Cardiac septum (tissue), 1 donor: Measurements from ENCODE around the gene TAS2R9. TPM values are rescaled to one million over a fixed set of nuclear protein-coding genes. Genes with fewer than 3 reads are reported as not detected.
"Not testable (repeated sequence)": the region's sequence is repeated elsewhere in the genome, so short reads cannot be mapped to it uniquely, and the experiment has no call there.

Experiments used
- DNase-seq: peaks from one replicate; pipeline ENCODE4 v3.0.0-alpha.2; 2020; ENCODE audit warnings: low spot score
- intact Hi-C: fragments of 100-400 bp; cut with DNase I; formaldehyde crosslinking; loops from one replicate; pipeline ENCODE4 v1.14.0; 2022
- long read RNA-seq: library from polyadenylated mRNA; unstranded; transcript quantifications from one replicate; pipeline ENCODE4 v2.0.0, GENCODE V29; 2021
- total RNA-seq: library from RNA; stranded (reverse); fragmentation: NEBNext Ultra II Directional; extraction: Animal tissue kit (Norgen Biotek cat#: 25700); gene quantifications from one replicate; pipeline ENCODE4 v1.2.1, GENCODE V29; 2021
- donor health status: DM: no; HTN: no; CAD: no.

The TAS2R9 gene
- total RNA-seq, result not detected
- long read RNA-seq, result 0 reads

- intact Hi-C loops, result no loop called here
- no peak for DNase-seq
These were observed at the start of gene TAS2R9 for GRCh38 chr12:10810068-10810467. Gene TAS2R9, minus strand, starts transcription at chr12:10810168. Its CDS starts 93 bp downstream, at chr12:10810075.

GRCh38 chr12:10855807-10856206, 45.8 kb upstream of the TAS2R9 start:
- no peak for DNase-seq
- intact Hi-C loops, result no loop called here

DNA sequence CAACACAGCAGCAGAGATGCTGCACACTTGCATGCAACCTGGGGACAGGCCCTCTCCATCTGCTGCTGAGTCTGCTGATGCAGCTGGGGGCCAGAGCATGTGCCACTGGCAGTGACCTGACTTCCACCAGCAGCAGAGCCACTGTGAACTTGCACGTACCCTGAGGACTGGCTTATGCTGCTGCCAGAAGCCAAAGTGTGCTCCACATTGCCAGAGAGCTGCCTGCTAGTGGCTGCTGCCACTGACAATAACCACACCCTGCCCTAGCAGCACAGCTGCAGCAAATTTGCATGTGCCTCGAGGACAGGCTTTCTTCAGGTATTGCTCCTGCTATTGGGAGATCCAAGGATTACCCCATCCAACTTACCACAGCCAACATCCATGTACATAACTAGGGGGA, 43.8 kb upstream of the TAS2R9 start:
- intact Hi-C loops, result no loop called here
- no peak for DNase-seq

- no peak for DNase-seq
- intact Hi-C loops, result no loop called here
These were observed 41.4 kb upstream of the TAS2R9 start for GRCh38 chr12:10851243-10851858.

- intact Hi-C loops, result no loop called here
- no peak for DNase-seq
These were observed 39.5 kb upstream of the TAS2R9 start, which contains the start of gene PRR4 for GRCh38 chr12:10849425-10849878. Gene PRR4, minus strand, starts transcription at chr12:10849475. Its CDS starts 38 bp downstream, at chr12:10849437.

DNA sequence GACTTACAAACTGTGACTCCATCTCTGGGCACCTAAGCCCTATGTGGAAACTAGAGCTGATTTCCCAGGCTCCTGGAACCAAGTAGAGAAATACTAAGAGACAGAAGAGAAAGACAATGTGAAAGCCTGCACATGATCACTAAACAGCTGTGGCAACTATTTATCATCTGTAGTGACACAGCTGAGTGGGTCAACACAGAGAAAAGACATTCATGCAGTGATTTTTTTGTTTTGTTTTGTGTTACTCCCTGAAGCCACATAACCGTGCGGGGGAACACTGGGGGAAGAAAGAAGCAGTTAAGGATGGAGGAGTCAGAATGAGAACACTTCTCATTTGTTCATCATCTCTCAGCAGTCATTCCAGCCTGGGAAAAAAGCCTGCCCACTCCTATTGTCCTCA, 37.8 kb upstream of the TAS2R9 start:
- intact Hi-C loops, result no loop called here
- no peak for DNase-seq

GRCh38 chr12:10842862-10843261, 32.9 kb upstream of the TAS2R9 start:
- intact Hi-C loops, result no loop called here

DNA sequence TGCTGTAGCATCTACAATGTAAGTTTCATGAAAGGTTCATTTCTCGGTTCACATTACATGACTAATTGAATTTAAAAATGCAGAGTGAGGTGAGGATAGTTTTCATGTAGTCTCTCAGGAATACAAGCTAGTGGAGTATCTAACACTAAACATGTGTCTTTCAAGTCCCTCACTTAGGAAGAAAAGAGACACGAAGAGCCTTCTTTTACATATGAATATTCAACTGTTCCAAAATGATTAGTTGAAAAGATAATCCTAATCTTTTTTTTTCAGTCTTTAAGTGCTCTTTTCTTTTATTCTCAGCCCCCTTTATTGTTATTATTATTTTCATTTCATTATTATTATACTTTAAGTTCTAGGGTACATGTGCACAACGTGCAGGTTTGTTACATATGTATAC, 28.5 kb upstream of the TAS2R9 start:
- DNase-seq, result no peak
- intact Hi-C loops, result no loop called here

More at GRCh38 chr12:10842862-10843261, 32.9 kb upstream of the TAS2R9 start:
- DNase-seq, result no peak

DNA sequence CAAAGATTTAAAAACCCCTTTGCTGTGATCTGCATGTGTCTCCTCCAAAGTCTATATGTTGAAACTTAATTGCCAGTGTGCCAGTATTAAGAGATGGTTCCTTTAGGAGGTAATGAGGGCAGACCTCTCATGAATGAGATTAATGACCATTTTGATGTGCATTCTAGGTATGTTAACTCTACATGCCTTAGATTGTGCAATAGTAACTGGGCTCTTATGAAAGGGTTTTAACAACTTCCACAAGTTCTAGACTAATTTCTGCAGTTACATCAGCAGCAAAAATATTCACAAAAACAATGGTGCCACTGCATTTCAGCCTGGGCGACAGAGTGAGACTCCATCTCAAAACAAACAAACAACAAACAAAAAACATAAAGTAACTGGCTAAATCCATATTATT, 20.0 kb upstream of the TAS2R9 start:
- intact Hi-C loops, result loop anchor here (10.0 kb wide), 1 partner anchor 115 kb away; no protein-coding TSS in a partner anchor
- no peak for DNase-seq

DNA sequence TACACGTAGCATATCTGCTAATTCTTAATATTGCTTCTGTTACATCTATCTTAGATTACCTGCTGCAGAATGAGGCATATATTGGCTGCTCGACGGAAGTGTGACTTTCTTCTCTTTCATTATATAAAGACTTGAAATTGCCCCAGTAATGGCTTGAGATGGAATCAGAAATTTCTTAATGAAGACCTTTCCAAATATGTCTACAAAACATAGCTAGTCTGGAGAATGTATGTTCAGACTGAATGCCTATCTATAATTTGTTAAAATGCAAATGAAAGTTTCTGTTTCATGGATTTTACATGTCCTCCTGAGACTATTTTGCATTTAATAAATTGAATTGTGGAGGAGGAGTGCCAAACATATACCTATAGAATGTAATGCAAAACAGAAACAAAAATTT, 16.3 kb upstream of the TAS2R9 start, which contains the start of gene TAS2R10:
TAS2R10 (minus strand) TSS at position 101 of the 400 bp plus-strand sequence; CDS start at position 12, 89 bp downstream.
- no peak for DNase-seq
- intact Hi-C loops, result loop anchor here (10.0 kb wide), 1 partner anchor 119 kb away; no protein-coding TSS in a partner anchor

GRCh38 chr12:10824957-10825356, 15.0 kb upstream of the TAS2R9 start:
- no peak for DNase-seq
- intact Hi-C loops, result loop anchor here (10.0 kb wide), 1 partner anchor 120 kb away; no protein-coding TSS in a partner anchor

- no peak for DNase-seq
- intact Hi-C loops, result no loop called here
These were observed 2.0 kb upstream of the TAS2R9 start for GRCh38 chr12:10811883-10812536.

GRCh38 chr12:10807186-10807585, 2.8 kb downstream of the TAS2R9 start, which contains the start of gene TAS2R8:
Gene TAS2R8, minus strand, starts transcription at chr12:10807286. Its CDS starts 306 bp downstream, at chr12:10806980.
- intact Hi-C loops, result no loop called here
- DNase-seq, result no peak

- intact Hi-C loops, result no loop called here
- DNase-seq, result no peak
These were observed 7.4 kb downstream of the TAS2R9 start, which contains the start of gene TAS2R7 for GRCh38 chr12:10802587-10802986. Gene TAS2R7, minus strand, starts transcription at chr12:10802627. Its CDS starts 57 bp downstream, at chr12:10802570.

DNA sequence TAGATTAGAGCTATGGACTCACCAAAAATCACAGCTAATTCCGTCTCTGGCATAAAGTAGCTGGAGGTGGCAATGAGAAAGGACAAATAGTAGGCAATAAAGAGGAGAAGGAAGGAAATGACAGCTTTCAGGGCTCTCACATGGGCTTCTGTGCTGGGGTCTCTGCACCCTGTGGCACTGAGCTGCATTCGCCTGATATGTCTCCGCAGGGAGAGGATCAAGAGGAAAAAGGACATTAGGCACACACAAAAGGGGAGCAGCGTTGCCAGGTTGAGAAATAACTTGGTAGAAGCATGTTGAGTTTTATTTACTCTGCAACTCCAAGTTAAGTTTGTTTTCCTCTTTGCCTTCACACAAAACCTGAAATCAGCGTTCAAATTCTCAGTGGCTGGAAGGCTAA, 8.2 kb downstream of the TAS2R9 start:
- intact Hi-C loops, result no loop called here
- no peak for DNase-seq

DNA sequence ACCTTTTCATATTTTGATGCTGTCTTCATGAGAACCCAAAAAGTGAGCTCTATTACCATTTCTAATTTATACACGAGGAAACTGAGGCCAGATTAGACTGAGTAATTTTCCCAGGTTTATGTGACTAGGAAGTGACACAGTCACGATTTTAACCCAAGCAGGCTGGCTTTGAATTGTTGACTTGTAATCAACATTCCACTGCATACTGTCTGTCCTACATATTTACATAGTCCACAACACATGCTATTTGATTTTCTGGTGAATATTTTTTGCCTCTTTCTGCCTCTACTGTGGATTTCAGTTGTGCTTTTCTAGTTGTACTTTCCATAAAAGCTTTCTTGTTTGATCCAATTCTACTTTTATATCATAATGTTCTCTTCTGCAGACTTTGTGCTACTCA, 15.7 kb downstream of the TAS2R9 start:
- no peak for DNase-seq
- intact Hi-C loops, result no loop called here

DNA sequence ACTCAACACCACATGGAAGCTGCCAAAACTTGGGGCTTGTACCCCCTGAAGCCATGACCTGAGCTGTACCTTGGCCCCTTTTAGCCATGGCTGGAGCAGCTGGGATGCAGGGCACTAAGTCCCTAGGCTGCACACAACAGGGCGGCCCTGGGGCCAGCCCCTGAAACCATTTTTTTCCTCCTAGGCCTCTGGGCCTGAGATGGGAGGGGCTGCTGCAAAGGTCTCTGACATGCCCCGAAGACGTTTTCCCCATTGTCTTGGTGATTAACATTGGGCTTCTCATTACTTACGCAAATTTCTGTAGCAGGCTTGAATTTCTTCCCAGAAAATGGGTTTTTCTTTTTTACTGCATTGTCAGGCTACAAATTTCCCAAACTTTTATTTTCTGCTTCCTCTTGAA, 18.2 kb downstream of the TAS2R9 start:
- DNase-seq, intact Hi-C loops: not testable (repeated sequence)

DNA sequence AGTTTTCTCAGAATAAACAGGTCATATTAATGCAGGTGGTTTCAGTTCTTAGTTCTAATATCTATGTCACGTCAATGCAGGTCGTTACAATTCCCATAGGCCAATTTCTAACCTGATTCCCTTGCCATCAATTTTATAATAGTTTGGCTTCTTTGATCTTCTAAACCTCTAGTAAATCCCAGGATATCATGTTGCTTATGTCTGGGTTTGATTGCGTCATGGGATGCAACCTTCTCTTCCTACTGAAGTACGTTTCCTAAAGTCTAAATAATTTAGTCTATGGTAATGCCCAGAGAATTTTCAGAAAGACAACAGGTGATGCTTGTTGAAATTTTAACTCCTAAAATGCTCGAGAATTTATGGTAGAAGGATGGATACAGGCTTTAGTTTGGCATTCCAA, 26.7 kb downstream of the TAS2R9 start:
- intact Hi-C loops, result no loop called here
- DNase-seq, result no peak

DNA sequence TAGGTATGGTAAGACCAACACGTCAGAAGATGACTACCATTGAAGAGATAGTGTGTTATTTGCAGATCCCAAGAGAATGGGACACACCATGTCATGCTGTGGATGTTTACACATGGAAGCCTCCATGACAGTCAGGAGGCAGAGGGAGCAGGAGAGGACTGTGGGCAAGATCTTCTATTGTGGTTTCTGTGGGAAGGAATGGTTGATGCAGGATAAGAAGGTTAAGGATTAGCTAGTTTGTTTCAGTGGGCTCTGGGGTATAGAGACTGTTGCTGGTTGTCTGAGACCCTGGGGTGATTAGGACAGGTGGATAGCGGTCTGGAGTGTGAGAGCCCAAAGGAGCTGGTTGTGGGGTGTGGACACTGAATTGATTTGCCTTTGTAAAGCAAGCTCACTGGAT, 30.9 kb downstream of the TAS2R9 start:
- intact Hi-C loops, result no loop called here
- no peak for DNase-seq

- intact Hi-C loops, result loop anchor here (2.0 kb wide), 2 partner anchors 428 to 716 kb away; no protein-coding TSS in a partner anchor
These were observed 38.7 kb downstream of the TAS2R9 start for GRCh38 chr12:10771132-10771733.

More at GRCh38 chr12:10771132-10771733, 38.7 kb downstream of the TAS2R9 start:
- DNase-seq, result no peak
